DND-41 (cell line): ENCODE data around the gene MRPS27.

Source experiments
- ATAC-seq: fragments of 200-7000 bp; cut with Tn5 transposase; 3 replicates; pipeline ENCODE4 v1.9.1; 2021; ENCODE audit warnings: low read depth; ENCODE audit not compliant: insufficient read depth
- DNase-seq: peaks from one replicate; pipeline ENCODE4 v3.0.0-alpha.2; 2020
- H2AFZ ChIP-seq: 2 replicates; pipeline ENCODE4 v1.6.0; 2012; ENCODE audit warnings: low read depth, low read length
- H3K27ac ChIP-seq: 2 replicates; pipeline ENCODE4 v1.5.1; 2012; ENCODE audit warnings: low read length, inconsistent platforms
- H3K27me3 ChIP-seq: fragments of 200-600 bp; sonication (generic); 2 replicates; pipeline ENCODE4 v1.6.0; 2012; ENCODE audit warnings: low read length, mild to moderate bottlenecking, inconsistent platforms; ENCODE audit not compliant: insufficient read depth, poor library complexity
- H3K36me3 ChIP-seq: 2 replicates; pipeline ENCODE4 v1.5.1; 2012; ENCODE audit warnings: low read length, inconsistent platforms; ENCODE audit not compliant: insufficient read depth
- H3K4me1 ChIP-seq: 2 replicates; pipeline ENCODE4 v1.5.1; 2012; ENCODE audit warnings: mild to moderate bottlenecking, low read length; ENCODE audit not compliant: insufficient read depth
- H3K4me2 ChIP-seq: 2 replicates; pipeline ENCODE4 v1.6.0; 2012; ENCODE audit warnings: mild to moderate bottlenecking, moderate library complexity, low read length, inconsistent platforms; ENCODE audit not compliant: insufficient read depth
- H3K4me3 ChIP-seq, 2 experiments: fragments of 200-600 bp in 1 of 2; shearing (Covaris generic) in 1 of 2; 2 replicates each; pipeline ENCODE4 v1.5.1; 2012 to 2016; ENCODE audit warnings: inconsistent platforms in 2 of 2, low read length in 2 of 2, mild to moderate bottlenecking in 2 of 2, low read depth in 1 of 2, moderate library complexity in 1 of 2
- H3K79me2 ChIP-seq: 2 replicates; pipeline ENCODE4 v1.6.0; 2012; ENCODE audit warnings: low read length, inconsistent platforms; ENCODE audit not compliant: insufficient read depth
- H3K9ac ChIP-seq: 2 replicates; pipeline ENCODE4 v1.6.0; 2012; ENCODE audit warnings: low read depth, mild to moderate bottlenecking, inconsistent platforms, low read length, moderate library complexity
- H3K9me3 ChIP-seq: 2 replicates; pipeline ENCODE4 v1.5.1; 2012; ENCODE audit warnings: low read length, moderate library complexity, mild to moderate bottlenecking, inconsistent platforms; ENCODE audit not compliant: insufficient read depth, severe bottlenecking
- H4K20me1 ChIP-seq: 2 replicates; pipeline ENCODE4 v1.6.0; 2012; ENCODE audit warnings: low read length; ENCODE audit not compliant: insufficient read depth
- CTCF ChIP-seq: IDR thresholded peaks from 2 replicates; pipeline ENCODE4 v1.5.1; 2012; ENCODE audit warnings: borderline replicate concordance, low read length, moderate library complexity, mild to moderate bottlenecking; ENCODE audit not compliant: poor library complexity, severe bottlenecking; ENCODE audit errors: extremely low read depth
- EZH2 ChIP-seq: IDR thresholded peaks from 3 replicates; pipeline ENCODE4 v1.6.1; 2012; ENCODE audit warnings: borderline replicate concordance, low read depth, mild to moderate bottlenecking, moderate library complexity, low read length, inconsistent platforms; ENCODE audit not compliant: severe bottlenecking

The MRPS27 gene

GRCh38 chr5:72255670-72256069 lies 64.4 kb downstream of the MRPS27 start:
- Histone ChIP-seq H3K4me1 (no peaks in the 10 kb centered on the region), H3K4me3 (no peak overlapping the region), H4K20me1 (peaks cover 21% of the 10 kb centered on the region; the same call in 1 of the 2 replicates), H3K4me2 (no peak overlapping the region), H3K27ac (no peak overlapping the region), H3K79me2 (peaks cover 8% of the 10 kb centered on the region; the same call in 1 of the 2 replicates), H3K9me3 (no peaks in the 10 kb centered on the region), H3K9ac (no peak overlapping the region), H2AFZ (no peak overlapping the region), H3K36me3 (peaks cover 11% of the 10 kb centered on the region; the same call in 1 of the 2 replicates), H3K27me3 (no peaks in the 10 kb centered on the region)
- no peak for TF ChIP-seq EZH2
- no peak for TF ChIP-seq CTCF
- ATAC-seq (no peak), DNase-seq (no peak)

- no peak overlapping the region for H3K9ac ChIP-seq
- H3K27me3 ChIP-seq, result no peaks in the 10 kb centered on the region
- H3K4me2 ChIP-seq, result no peak overlapping the region
- peaks cover 8% of the 10 kb centered on the region; the same call in 1 of the 2 replicates for H3K79me2 ChIP-seq
- H3K9me3 ChIP-seq, result no peaks in the 10 kb centered on the region
- DNase-seq (no peak), ATAC-seq (no peak)
- no peak overlapping the region for H3K4me3 ChIP-seq
- H3K4me1 ChIP-seq, result no peaks in the 10 kb centered on the region
- no peak overlapping the region for H3K27ac ChIP-seq
- peaks cover 11% of the 10 kb centered on the region; the same call in 1 of the 2 replicates for H3K36me3 ChIP-seq
- H4K20me1 ChIP-seq, result peaks cover 21% of the 10 kb centered on the region; the same call in 1 of the 2 replicates
- H2AFZ ChIP-seq, result no peak overlapping the region
- TF ChIP-seq EZH2 (no peak), CTCF (no peak)
Measured at GRCh38 chr5:72255237-72255636, 64.8 kb downstream of the MRPS27 start.

- H3K27ac ChIP-seq, result no peak overlapping the region
- no peaks in the 10 kb centered on the region for H3K4me1 ChIP-seq
- no peaks in the 10 kb centered on the region for H3K27me3 ChIP-seq
- TF ChIP-seq EZH2, result no peak
- TF ChIP-seq CTCF, result no peak
- no peak overlapping the region for H3K4me3 ChIP-seq
- peaks cover 24% of the 10 kb centered on the region; the same call in 1 of the 2 replicates for H4K20me1 ChIP-seq
- no peak overlapping the region for H2AFZ ChIP-seq
- peaks cover 11% of the 10 kb centered on the region; the same call in 1 of the 2 replicates for H3K36me3 ChIP-seq
- no peak overlapping the region for H3K4me2 ChIP-seq
- no peaks in the 10 kb centered on the region for H3K9me3 ChIP-seq
- ATAC-seq (no peak), DNase-seq (no peak)
- H3K9ac ChIP-seq, result no peak overlapping the region
- peaks cover 5% of the 10 kb centered on the region for H3K79me2 ChIP-seq
Measured at GRCh38 chr5:72252574-72253155, 67.4 kb downstream of the MRPS27 start.
